DMS114 treated with DMSO at 0.1 percent for 48 hours (cell line): Measurements from ENCODE around the gene PET100.

ENCODE experiments used
- DNase-seq: peaks from one replicate; lab custom pipeline; 2025; ENCODE audit not compliant: unreplicated experiment; lab: John Stamatoyannopoulos, UW

Gene PET100

GRCh38 chr19:7677669-7678311 lies 48.2 kb downstream of the PET100 start:
- DNase-seq = no peak

GRCh38 chr19:7678971-7679751 lies 49.6 kb downstream of the PET100 start:
- DNase-seq = no peak

GRCh38 chr19:7679771-7680605 lies 50.4 kb downstream of the PET100 start:
- no peak for DNase-seq

GRCh38 chr19:7680606-7681339 lies 51.2 kb downstream of the PET100 start, which contains the start of gene TRAPPC5:
Gene TRAPPC5 (plus strand): TSS chr19:7680833. CDS start chr19:7682254, 1,421 bp downstream.
- peak; percentile 24 for DNase-seq
